DND-41 (cell line): ENCODE data around the gene HP1BP3.

Experiments
- ATAC-seq: fragments of 200-7000 bp; cut with Tn5 transposase; 3 replicates; pipeline ENCODE4 v1.9.1; 2021; ENCODE audit warnings: low read depth; ENCODE audit not compliant: insufficient read depth
- DNase-seq: peaks from one replicate; pipeline ENCODE4 v3.0.0-alpha.2; 2020
- H2AFZ ChIP-seq: 2 replicates; pipeline ENCODE4 v1.6.0; 2012; ENCODE audit warnings: low read depth, low read length
- H3K27ac ChIP-seq: 2 replicates; pipeline ENCODE4 v1.5.1; 2012; ENCODE audit warnings: low read length, inconsistent platforms
- H3K27me3 ChIP-seq: fragments of 200-600 bp; sonication (generic); 2 replicates; pipeline ENCODE4 v1.6.0; 2012; ENCODE audit warnings: low read length, mild to moderate bottlenecking, inconsistent platforms; ENCODE audit not compliant: insufficient read depth, poor library complexity
- H3K36me3 ChIP-seq: 2 replicates; pipeline ENCODE4 v1.5.1; 2012; ENCODE audit warnings: low read length, inconsistent platforms; ENCODE audit not compliant: insufficient read depth
- H3K4me1 ChIP-seq: 2 replicates; pipeline ENCODE4 v1.5.1; 2012; ENCODE audit warnings: mild to moderate bottlenecking, low read length; ENCODE audit not compliant: insufficient read depth
- H3K4me2 ChIP-seq: 2 replicates; pipeline ENCODE4 v1.6.0; 2012; ENCODE audit warnings: mild to moderate bottlenecking, moderate library complexity, low read length, inconsistent platforms; ENCODE audit not compliant: insufficient read depth
- H3K4me3 ChIP-seq, 2 experiments: fragments of 200-600 bp in 1 of 2; shearing (Covaris generic) in 1 of 2; 2 replicates each; pipeline ENCODE4 v1.5.1; 2012 to 2016; ENCODE audit warnings: inconsistent platforms in 2 of 2, low read length in 2 of 2, mild to moderate bottlenecking in 2 of 2, low read depth in 1 of 2, moderate library complexity in 1 of 2
- H3K79me2 ChIP-seq: 2 replicates; pipeline ENCODE4 v1.6.0; 2012; ENCODE audit warnings: low read length, inconsistent platforms; ENCODE audit not compliant: insufficient read depth
- H3K9ac ChIP-seq: 2 replicates; pipeline ENCODE4 v1.6.0; 2012; ENCODE audit warnings: low read depth, mild to moderate bottlenecking, inconsistent platforms, low read length, moderate library complexity
- H3K9me3 ChIP-seq: 2 replicates; pipeline ENCODE4 v1.5.1; 2012; ENCODE audit warnings: low read length, moderate library complexity, mild to moderate bottlenecking, inconsistent platforms; ENCODE audit not compliant: insufficient read depth, severe bottlenecking
- H4K20me1 ChIP-seq: 2 replicates; pipeline ENCODE4 v1.6.0; 2012; ENCODE audit warnings: low read length; ENCODE audit not compliant: insufficient read depth
- EZH2 ChIP-seq: IDR thresholded peaks from 3 replicates; pipeline ENCODE4 v1.6.1; 2012; ENCODE audit warnings: borderline replicate concordance, low read depth, mild to moderate bottlenecking, moderate library complexity, low read length, inconsistent platforms; ENCODE audit not compliant: severe bottlenecking
- TF ChIP-seq, protein P1 (sequence below): IDR thresholded peaks from 2 replicates; pipeline ENCODE4 v1.5.1; 2012; ENCODE audit warnings: borderline replicate concordance, low read length, moderate library complexity, mild to moderate bottlenecking; ENCODE audit not compliant: poor library complexity, severe bottlenecking; ENCODE audit errors: extremely low read depth

The HP1BP3 gene

GRCh38 chr1:20717452-20718342 lies 69.4 kb downstream of the HP1BP3 start, which contains the start of gene KIF17:
Gene KIF17, minus strand, starts transcription at chr1:20718007. Its CDS starts 301 bp downstream, at chr1:20717706.
- no peak within 1 kb of the TSS for H3K9ac ChIP-seq
- no peaks in the 10 kb centered on the region for H3K36me3 ChIP-seq
- H2AFZ ChIP-seq, result no peak within 1 kb of the TSS
- no peaks in the 10 kb centered on the region for H3K79me2 ChIP-seq
- DNase-seq (peak; percentile 50), ATAC-seq (peak; percentile 72)
- TF ChIP-seq EZH2, result no peak
- TF ChIP-seq, protein P1, sequence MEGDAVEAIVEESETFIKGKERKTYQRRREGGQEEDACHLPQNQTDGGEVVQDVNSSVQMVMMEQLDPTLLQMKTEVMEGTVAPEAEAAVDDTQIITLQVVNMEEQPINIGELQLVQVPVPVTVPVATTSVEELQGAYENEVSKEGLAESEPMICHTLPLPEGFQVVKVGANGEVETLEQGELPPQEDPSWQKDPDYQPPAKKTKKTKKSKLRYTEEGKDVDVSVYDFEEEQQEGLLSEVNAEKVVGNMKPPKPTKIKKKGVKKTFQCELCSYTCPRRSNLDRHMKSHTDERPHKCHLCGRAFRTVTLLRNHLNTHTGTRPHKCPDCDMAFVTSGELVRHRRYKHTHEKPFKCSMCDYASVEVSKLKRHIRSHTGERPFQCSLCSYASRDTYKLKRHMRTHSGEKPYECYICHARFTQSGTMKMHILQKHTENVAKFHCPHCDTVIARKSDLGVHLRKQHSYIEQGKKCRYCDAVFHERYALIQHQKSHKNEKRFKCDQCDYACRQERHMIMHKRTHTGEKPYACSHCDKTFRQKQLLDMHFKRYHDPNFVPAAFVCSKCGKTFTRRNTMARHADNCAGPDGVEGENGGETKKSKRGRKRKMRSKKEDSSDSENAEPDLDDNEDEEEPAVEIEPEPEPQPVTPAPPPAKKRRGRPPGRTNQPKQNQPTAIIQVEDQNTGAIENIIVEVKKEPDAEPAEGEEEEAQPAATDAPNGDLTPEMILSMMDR, result no peak
- H4K20me1 ChIP-seq, result no peaks in the 10 kb centered on the region
- peaks cover 18% of the 10 kb centered on the region for H3K27me3 ChIP-seq
- H3K4me2 ChIP-seq, result peak within 1 kb of the TSS; percentile 44
- H3K4me3 ChIP-seq, result peak within 1 kb of the TSS in 1 of 2 experiments; percentile 20; a peak in 1 of 4 replicates
- no peak within 1 kb of the TSS for H3K27ac ChIP-seq
- no peaks in the 10 kb centered on the region for H3K9me3 ChIP-seq
- H3K4me1 ChIP-seq, result peaks cover 10% of the 10 kb centered on the region

GRCh38 chr1:20716232-20716631 lies 70.9 kb downstream of the HP1BP3 start:
- no peak for TF ChIP-seq EZH2
- TF ChIP-seq, protein P1, result no peak
- no peak overlapping the region for H2AFZ ChIP-seq
- H3K79me2 ChIP-seq, result no peaks in the 10 kb centered on the region
- no peak overlapping the region for H3K9ac ChIP-seq
- peaks cover 10% of the 10 kb centered on the region for H3K4me1 ChIP-seq
- H3K36me3 ChIP-seq, result no peaks in the 10 kb centered on the region
- H3K27me3 ChIP-seq, result peaks cover 18% of the 10 kb centered on the region
- H3K4me2 ChIP-seq, result no peak overlapping the region
- H3K9me3 ChIP-seq, result no peaks in the 10 kb centered on the region
- DNase-seq (no peak), ATAC-seq (no peak)
- no peak overlapping the region for H3K4me3 ChIP-seq
- no peaks in the 10 kb centered on the region for H4K20me1 ChIP-seq
- H3K27ac ChIP-seq, result no peak overlapping the region

DNA sequence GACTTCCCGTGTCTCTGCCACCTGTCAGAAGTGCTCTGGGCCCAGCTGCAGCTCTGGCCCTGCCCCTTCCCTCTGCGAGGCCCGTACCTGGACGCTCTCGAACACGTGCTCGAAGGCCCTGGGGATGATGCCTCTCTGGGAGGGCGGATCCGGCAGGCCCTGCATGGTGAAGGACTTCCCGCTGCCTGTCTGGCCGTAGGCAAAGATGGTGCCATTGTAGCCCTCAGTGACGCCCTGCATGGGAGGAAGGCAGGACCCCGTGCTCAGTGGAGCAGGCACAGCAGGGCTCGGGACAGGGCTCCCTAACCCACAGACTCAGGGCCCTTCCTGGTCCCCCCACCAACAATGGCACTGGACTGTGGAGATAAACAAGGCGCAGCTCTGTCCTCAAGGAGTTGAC lies 71.7 kb downstream of the HP1BP3 start:
- ATAC-seq, result no peak
- Histone ChIP-seq H3K9me3 (no peaks in the 10 kb centered on the region), H3K4me2 (no peak overlapping the region), H3K4me1 (peaks cover 10% of the 10 kb centered on the region), H3K36me3 (no peaks in the 10 kb centered on the region), H3K79me2 (no peaks in the 10 kb centered on the region), H2AFZ (no peak overlapping the region), H3K4me3 (no peak overlapping the region), H3K27me3 (peaks cover 17% of the 10 kb centered on the region), H3K27ac (no peak overlapping the region), H4K20me1 (no peaks in the 10 kb centered on the region), H3K9ac (no peak overlapping the region)
- DNase-seq, result no peak
- TF ChIP-seq EZH2, result no peak
- TF ChIP-seq, protein P1, result no peak

- ATAC-seq (no peak), DNase-seq (no peak)
- H3K79me2 ChIP-seq, result no peaks in the 10 kb centered on the region
- no peak overlapping the region for H2AFZ ChIP-seq
- H3K4me3 ChIP-seq, result no peak overlapping the region
- H3K27ac ChIP-seq, result no peak overlapping the region
- no peaks in the 10 kb centered on the region for H4K20me1 ChIP-seq
- H3K9me3 ChIP-seq, result no peaks in the 10 kb centered on the region
- no peak overlapping the region for H3K9ac ChIP-seq
- H3K4me1 ChIP-seq, result peaks cover 10% of the 10 kb centered on the region
- peaks cover 10% of the 10 kb centered on the region for H3K27me3 ChIP-seq
- no peak overlapping the region for H3K4me2 ChIP-seq
- H3K36me3 ChIP-seq, result no peaks in the 10 kb centered on the region
- no peak for TF ChIP-seq EZH2
- TF ChIP-seq, protein P1, result no peak
Measured at GRCh38 chr1:20713440-20713839, 73.7 kb downstream of the HP1BP3 start.
